ENCODE measurements around the gene NAPSA.

GRCh38 chr19:50412419-50412818 is 47.0 kb upstream of the NAPSA start:
- TF ChIP-seq EZH2phosphoT487 (IDR thresholded peaks at IDR 0.05; ENCODE audit: low read depth) (no peak), CTCF (IDR thresholded peaks at IDR 0.05; ENCODE audit: low read depth, low read length) (no peak)
